Measurements from ENCODE around the gene PTPRN2. TPM values are rescaled to one million over a fixed set of nuclear protein-coding genes. Genes with fewer than 3 reads are reported as not detected.
A peak's percentile ranks its signal among the peaks of the same experiment; 100 is the strongest.

Gene PTPRN2
- total and polyA plus RNA-seq, 2 donors from 2014 or later = 4.8 to 6.2 TPM

- no peak for TF ChIP-seq CTCF (IDR thresholded peaks at IDR 0.05; ENCODE audit: borderline replicate concordance, extremely low read depth, insufficient read depth)
- Histone ChIP-seq H3K9me3 (ENCODE audit: control insufficient read depth in 2 of 3, insufficient read depth in 1 of 3, low read length in 3 of 3) (no peaks in the 10 kb centered on the region), H3K36me3 (ENCODE audit: control insufficient read depth in 2 of 3, insufficient read depth in 3 of 3, low read length in 3 of 3) (no peaks in the 10 kb centered on the region), H3K4me3 (ENCODE audit: low read length in 3 of 3) (no peak overlapping the region), H3K4me1 (ENCODE audit: control insufficient read depth in 2 of 3, insufficient read depth in 2 of 3, low read depth in 1 of 3, low read length in 3 of 3) (no peaks in the 10 kb centered on the region), H3K27ac (ENCODE audit: low read depth in 2 of 2, low read length in 2 of 2) (no peak overlapping the region), H3K9ac (ENCODE audit: low read length in 3 of 3) (no peak overlapping the region), H3K27me3 (ENCODE audit: control insufficient read depth, insufficient read depth, low read length) (no peaks in the 10 kb centered on the region)
- DNase-seq (no peak), FAIRE-seq (no peak)
- intact Hi-C loops (cut with DNase I) = no loop called here
Observed at GRCh38 chr7:158390460-158390859, 197.2 kb downstream of the PTPRN2 start.

GRCh38 chr7:158389514-158390425 lies 197.9 kb downstream of the PTPRN2 start:
- Histone ChIP-seq H3K9me3 (ENCODE audit: control insufficient read depth in 2 of 3, insufficient read depth in 1 of 3, low read length in 3 of 3) (no peaks in the 10 kb centered on the region), H3K4me3 (ENCODE audit: low read length in 3 of 3) (no peak overlapping the region), H3K27me3 (ENCODE audit: control insufficient read depth, insufficient read depth, low read length) (no peaks in the 10 kb centered on the region), H3K36me3 (ENCODE audit: control insufficient read depth in 2 of 3, insufficient read depth in 3 of 3, low read length in 3 of 3) (no peaks in the 10 kb centered on the region), H3K27ac (ENCODE audit: low read depth in 2 of 2, low read length in 2 of 2) (no peak overlapping the region), H3K9ac (ENCODE audit: low read length in 3 of 3) (no peak overlapping the region), H3K4me1 (ENCODE audit: control insufficient read depth in 2 of 3, insufficient read depth in 2 of 3, low read depth in 1 of 3, low read length in 3 of 3) (no peaks in the 10 kb centered on the region)
- intact Hi-C loops (cut with DNase I) = no loop called here
- FAIRE-seq (no peak), DNase-seq (peak in 2 of 5 donors; percentile 19 to 21)
- TF ChIP-seq CTCF (IDR thresholded peaks at IDR 0.05; ENCODE audit: borderline replicate concordance, extremely low read depth, insufficient read depth) = no peak

- no peak for DNase-seq
- no peaks in the 10 kb centered on the region for H3K36me3 ChIP-seq (ENCODE audit: control insufficient read depth in 2 of 3, insufficient read depth in 3 of 3, low read length in 3 of 3)
- intact Hi-C loops (cut with DNase I) = no loop called here
Observed at GRCh38 chr7:158388928-158389327, 198.7 kb downstream of the PTPRN2 start.

More at GRCh38 chr7:158388928-158389327, 198.7 kb downstream of the PTPRN2 start:
- H3K4me1 ChIP-seq (ENCODE audit: control insufficient read depth in 2 of 3, insufficient read depth in 2 of 3, low read depth in 1 of 3, low read length in 3 of 3) = no peaks in the 10 kb centered on the region
- H3K27me3 ChIP-seq (ENCODE audit: control insufficient read depth, insufficient read depth, low read length) = no peaks in the 10 kb centered on the region
- no peak overlapping the region for H3K9ac ChIP-seq (ENCODE audit: low read length in 3 of 3)
- TF ChIP-seq CTCF (IDR thresholded peaks at IDR 0.05; ENCODE audit: borderline replicate concordance, extremely low read depth, insufficient read depth) = no peak
- H3K9me3 ChIP-seq (ENCODE audit: control insufficient read depth in 2 of 3, insufficient read depth in 1 of 3, low read length in 3 of 3) = no peaks in the 10 kb centered on the region
- no peak for FAIRE-seq
- no peak overlapping the region for H3K4me3 ChIP-seq (ENCODE audit: low read length in 3 of 3)
- no peak overlapping the region for H3K27ac ChIP-seq (ENCODE audit: low read depth in 2 of 2, low read length in 2 of 2)

Data from kidney (tissue), 14 donors.